HG03108 (cell line): ENCODE data around the gene ADAM11.
"Not testable (repeated sequence)": the region's sequence is repeated elsewhere in the genome, so short reads cannot be mapped to it uniquely, and the experiment has no call there.

Source experiments
- ATAC-seq: cut with Tn5 transposase; IDR thresholded peaks from one replicate; pipeline ENCODE4 v1.9.1; 2021; ENCODE audit warnings: moderate library complexity; ENCODE audit not compliant: unreplicated experiment

ADAM11 gene

GRCh38 chr17:44758414-44759085 is at the start of gene ADAM11:
TSS of gene ADAM11 (plus strand) at chr17:44758988. CDS start at chr17:44759200, 212 bp downstream.
- no peak for ATAC-seq

- ATAC-seq = no peak
Observed at GRCh38 chr17:44719444-44719843, 39.3 kb upstream of the ADAM11 start.

GRCh38 chr17:44722254-44722653 is 36.5 kb upstream of the ADAM11 start:
- no peak for ATAC-seq

GRCh38 chr17:44726121-44726520 is 32.7 kb upstream of the ADAM11 start:
- ATAC-seq = not testable (repeated sequence)

- no peak for ATAC-seq
Observed at GRCh38 chr17:44733753-44734152, 25.0 kb upstream of the ADAM11 start.

GRCh38 chr17:44734272-44734671 is 24.5 kb upstream of the ADAM11 start:
- no peak for ATAC-seq

- ATAC-seq = no peak
Observed at GRCh38 chr17:44736551-44737240, 22.1 kb upstream of the ADAM11 start.

GRCh38 chr17:44738214-44738906 is 20.4 kb upstream of the ADAM11 start:
- no peak for ATAC-seq

GRCh38 chr17:44741316-44741715 is 17.5 kb upstream of the ADAM11 start:
- no peak for ATAC-seq

- no peak for ATAC-seq
Observed at GRCh38 chr17:44745301-44745700, 13.5 kb upstream of the ADAM11 start.

- not testable (repeated sequence) for ATAC-seq
Observed at GRCh38 chr17:44745738-44746137, 13.1 kb upstream of the ADAM11 start.

- no peak for ATAC-seq
Observed at GRCh38 chr17:44747566-44747965, 11.2 kb upstream of the ADAM11 start.

- ATAC-seq = no peak
Observed at GRCh38 chr17:44749076-44749979, 9.5 kb upstream of the ADAM11 start.

- ATAC-seq = no peak
Observed at GRCh38 chr17:44749980-44750318, 8.8 kb upstream of the ADAM11 start.

- ATAC-seq = no peak
Observed at GRCh38 chr17:44751331-44751730, 7.5 kb upstream of the ADAM11 start.

- no peak for ATAC-seq
Observed at GRCh38 chr17:44751806-44752205, 7.0 kb upstream of the ADAM11 start.

GRCh38 chr17:44752953-44753861 is 5.6 kb upstream of the ADAM11 start:
- ATAC-seq = no peak

GRCh38 chr17:44754276-44754675 is 4.5 kb upstream of the ADAM11 start:
- no peak for ATAC-seq

GRCh38 chr17:44755180-44755579 is 3.6 kb upstream of the ADAM11 start:
- not testable (repeated sequence) for ATAC-seq
